ENCODE results near the gene GUK1.

DNA sequence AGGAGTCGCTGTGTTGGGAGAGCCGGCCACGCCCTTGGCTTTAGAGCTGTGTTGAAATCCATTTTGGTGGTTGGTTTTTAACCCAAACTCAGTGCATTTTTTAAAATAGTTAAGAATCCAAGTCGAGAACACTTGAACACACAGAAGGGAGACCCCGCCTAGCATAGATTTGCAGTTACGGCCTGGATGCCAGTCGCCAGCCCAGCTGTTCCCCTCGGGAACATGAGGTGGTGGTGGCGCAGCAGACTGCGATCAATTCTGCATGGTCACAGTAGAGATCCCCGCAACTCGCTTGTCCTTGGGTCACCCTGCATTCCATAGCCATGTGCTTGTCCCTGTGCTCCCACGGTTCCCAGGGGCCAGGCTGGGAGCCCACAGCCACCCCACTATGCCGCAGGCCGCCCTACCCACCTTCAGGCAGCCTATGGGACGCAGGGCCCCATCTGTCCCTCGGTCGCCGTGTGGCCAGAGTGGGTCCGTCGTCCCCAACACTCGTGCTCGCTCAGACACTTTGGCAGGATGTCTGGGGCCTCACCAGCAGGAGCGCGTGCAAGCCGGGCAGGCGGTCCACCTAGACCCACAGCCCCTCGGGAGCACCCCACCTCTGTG is 41.7 kb upstream of the GUK1 start:
- TF ChIP-seq, protein P1, sequence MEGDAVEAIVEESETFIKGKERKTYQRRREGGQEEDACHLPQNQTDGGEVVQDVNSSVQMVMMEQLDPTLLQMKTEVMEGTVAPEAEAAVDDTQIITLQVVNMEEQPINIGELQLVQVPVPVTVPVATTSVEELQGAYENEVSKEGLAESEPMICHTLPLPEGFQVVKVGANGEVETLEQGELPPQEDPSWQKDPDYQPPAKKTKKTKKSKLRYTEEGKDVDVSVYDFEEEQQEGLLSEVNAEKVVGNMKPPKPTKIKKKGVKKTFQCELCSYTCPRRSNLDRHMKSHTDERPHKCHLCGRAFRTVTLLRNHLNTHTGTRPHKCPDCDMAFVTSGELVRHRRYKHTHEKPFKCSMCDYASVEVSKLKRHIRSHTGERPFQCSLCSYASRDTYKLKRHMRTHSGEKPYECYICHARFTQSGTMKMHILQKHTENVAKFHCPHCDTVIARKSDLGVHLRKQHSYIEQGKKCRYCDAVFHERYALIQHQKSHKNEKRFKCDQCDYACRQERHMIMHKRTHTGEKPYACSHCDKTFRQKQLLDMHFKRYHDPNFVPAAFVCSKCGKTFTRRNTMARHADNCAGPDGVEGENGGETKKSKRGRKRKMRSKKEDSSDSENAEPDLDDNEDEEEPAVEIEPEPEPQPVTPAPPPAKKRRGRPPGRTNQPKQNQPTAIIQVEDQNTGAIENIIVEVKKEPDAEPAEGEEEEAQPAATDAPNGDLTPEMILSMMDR (conservative IDR thresholded peaks at IDR 0.05; ENCODE audit: low read depth, low read length): no peak
- TF ChIP-seq EZH2 (IDR thresholded peaks at IDR 0.05; ENCODE audit: low read length, unreplicated experiment): no peak
- no peak for TF ChIP-seq EZH2phosphoT487 (IDR thresholded peaks at IDR 0.05; ENCODE audit: borderline replicate concordance, low read length)

All from PC-3 (cell line).